ENCODE results near the gene S100A8.

Gene S100A8

GRCh38 chr1:153431002-153431401, 40.1 kb upstream of the S100A8 start:
- H3K79me2 ChIP-seq (ENCODE audit: low read length): no peaks in the 10 kb centered on the region
- no peaks in the 10 kb centered on the region for H3K4me1 ChIP-seq (ENCODE audit: low read length)
- H3K36me3 ChIP-seq (replicated peaks; ENCODE audit: low read depth, low read length): no peaks in the 10 kb centered on the region
- H3K9ac ChIP-seq (ENCODE audit: low read length): no peak overlapping the region
- H3K4me2 ChIP-seq (ENCODE audit: low read length): no peak overlapping the region
- H4K20me1 ChIP-seq (ENCODE audit: insufficient read depth, low read length): 0 out of 2 replicates have a peak, but pooled peaks cover 5% of the 10 kb centered on the region
- no peaks in the 10 kb centered on the region for H3K9me3 ChIP-seq (ENCODE audit: insufficient read depth, low read length)
- no peak overlapping the region for H3K27ac ChIP-seq (ENCODE audit: low read length)
- no peak overlapping the region for H2AFZ ChIP-seq (ENCODE audit: low read depth, low read length)
- H3K4me3 ChIP-seq (ENCODE audit: low read length): no peak overlapping the region
- TF ChIP-seq, protein P1, sequence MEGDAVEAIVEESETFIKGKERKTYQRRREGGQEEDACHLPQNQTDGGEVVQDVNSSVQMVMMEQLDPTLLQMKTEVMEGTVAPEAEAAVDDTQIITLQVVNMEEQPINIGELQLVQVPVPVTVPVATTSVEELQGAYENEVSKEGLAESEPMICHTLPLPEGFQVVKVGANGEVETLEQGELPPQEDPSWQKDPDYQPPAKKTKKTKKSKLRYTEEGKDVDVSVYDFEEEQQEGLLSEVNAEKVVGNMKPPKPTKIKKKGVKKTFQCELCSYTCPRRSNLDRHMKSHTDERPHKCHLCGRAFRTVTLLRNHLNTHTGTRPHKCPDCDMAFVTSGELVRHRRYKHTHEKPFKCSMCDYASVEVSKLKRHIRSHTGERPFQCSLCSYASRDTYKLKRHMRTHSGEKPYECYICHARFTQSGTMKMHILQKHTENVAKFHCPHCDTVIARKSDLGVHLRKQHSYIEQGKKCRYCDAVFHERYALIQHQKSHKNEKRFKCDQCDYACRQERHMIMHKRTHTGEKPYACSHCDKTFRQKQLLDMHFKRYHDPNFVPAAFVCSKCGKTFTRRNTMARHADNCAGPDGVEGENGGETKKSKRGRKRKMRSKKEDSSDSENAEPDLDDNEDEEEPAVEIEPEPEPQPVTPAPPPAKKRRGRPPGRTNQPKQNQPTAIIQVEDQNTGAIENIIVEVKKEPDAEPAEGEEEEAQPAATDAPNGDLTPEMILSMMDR (IDR thresholded peaks at IDR 0.05; ENCODE audit: low read depth, low read length): no peak
- no peak for TF ChIP-seq EZH2phosphoT487 (IDR thresholded peaks at IDR 0.05; ENCODE audit: low read depth)
- peaks cover 64% of the 10 kb centered on the region for H3K27me3 ChIP-seq (ENCODE audit: low read depth, low read length)

DNA sequence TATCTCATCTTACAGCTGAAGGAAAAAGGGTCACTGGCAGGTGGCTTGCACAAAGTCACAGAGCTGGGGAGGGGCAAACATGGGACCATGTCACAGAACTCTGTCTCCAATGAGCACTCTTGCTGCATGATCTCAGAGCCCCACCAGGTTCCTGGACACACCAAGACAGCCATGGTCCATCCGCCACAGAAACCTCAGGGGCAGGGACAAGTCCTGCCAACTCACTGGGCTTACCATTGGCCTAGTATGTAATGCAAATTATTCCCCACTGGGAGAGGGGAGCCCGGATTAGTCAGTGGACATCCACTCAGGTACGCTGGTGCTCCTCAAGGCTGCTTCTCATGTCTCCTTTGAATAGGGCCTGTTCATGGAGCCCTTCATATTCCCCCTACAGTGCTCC, 39.7 kb upstream of the S100A8 start:
- Histone ChIP-seq H2AFZ (ENCODE audit: low read depth, low read length) (no peak overlapping the region), H3K9ac (ENCODE audit: low read length) (no peak overlapping the region), H3K4me1 (ENCODE audit: low read length) (no peaks in the 10 kb centered on the region), H3K4me3 (ENCODE audit: low read length) (no peak overlapping the region), H3K9me3 (ENCODE audit: insufficient read depth, low read length) (no peaks in the 10 kb centered on the region), H3K36me3 (replicated peaks; ENCODE audit: low read depth, low read length) (no peaks in the 10 kb centered on the region), H4K20me1 (ENCODE audit: insufficient read depth, low read length) (0 out of 2 replicates have a peak, but pooled peaks cover 5% of the 10 kb centered on the region), H3K79me2 (ENCODE audit: low read length) (no peaks in the 10 kb centered on the region), H3K27ac (ENCODE audit: low read length) (no peak overlapping the region), H3K4me2 (ENCODE audit: low read length) (no peak overlapping the region), H3K27me3 (ENCODE audit: low read depth, low read length) (peaks cover 64% of the 10 kb centered on the region)
- TF ChIP-seq, protein P1 (IDR thresholded peaks at IDR 0.05; ENCODE audit: low read depth, low read length): no peak
- no peak for TF ChIP-seq EZH2phosphoT487 (IDR thresholded peaks at IDR 0.05; ENCODE audit: low read depth)

GRCh38 chr1:153430166-153430553, 39.3 kb upstream of the S100A8 start:
- 0 out of 2 replicates have a peak, but pooled peaks cover 5% of the 10 kb centered on the region for H4K20me1 ChIP-seq (ENCODE audit: insufficient read depth, low read length)
- no peak overlapping the region for H2AFZ ChIP-seq (ENCODE audit: low read depth, low read length)
- no peak overlapping the region for H3K9ac ChIP-seq (ENCODE audit: low read length)
- no peaks in the 10 kb centered on the region for H3K4me1 ChIP-seq (ENCODE audit: low read length)
- H3K9me3 ChIP-seq (ENCODE audit: insufficient read depth, low read length): no peaks in the 10 kb centered on the region
- no peaks in the 10 kb centered on the region for H3K79me2 ChIP-seq (ENCODE audit: low read length)
- peaks cover 67% of the 10 kb centered on the region for H3K27me3 ChIP-seq (ENCODE audit: low read depth, low read length)
- no peak for TF ChIP-seq EZH2phosphoT487 (IDR thresholded peaks at IDR 0.05; ENCODE audit: low read depth)
- no peak overlapping the region for H3K4me3 ChIP-seq (ENCODE audit: low read length)
- no peak overlapping the region for H3K4me2 ChIP-seq (ENCODE audit: low read length)
- H3K36me3 ChIP-seq (replicated peaks; ENCODE audit: low read depth, low read length): no peaks in the 10 kb centered on the region
- H3K27ac ChIP-seq (ENCODE audit: low read length): no peak overlapping the region

DNA sequence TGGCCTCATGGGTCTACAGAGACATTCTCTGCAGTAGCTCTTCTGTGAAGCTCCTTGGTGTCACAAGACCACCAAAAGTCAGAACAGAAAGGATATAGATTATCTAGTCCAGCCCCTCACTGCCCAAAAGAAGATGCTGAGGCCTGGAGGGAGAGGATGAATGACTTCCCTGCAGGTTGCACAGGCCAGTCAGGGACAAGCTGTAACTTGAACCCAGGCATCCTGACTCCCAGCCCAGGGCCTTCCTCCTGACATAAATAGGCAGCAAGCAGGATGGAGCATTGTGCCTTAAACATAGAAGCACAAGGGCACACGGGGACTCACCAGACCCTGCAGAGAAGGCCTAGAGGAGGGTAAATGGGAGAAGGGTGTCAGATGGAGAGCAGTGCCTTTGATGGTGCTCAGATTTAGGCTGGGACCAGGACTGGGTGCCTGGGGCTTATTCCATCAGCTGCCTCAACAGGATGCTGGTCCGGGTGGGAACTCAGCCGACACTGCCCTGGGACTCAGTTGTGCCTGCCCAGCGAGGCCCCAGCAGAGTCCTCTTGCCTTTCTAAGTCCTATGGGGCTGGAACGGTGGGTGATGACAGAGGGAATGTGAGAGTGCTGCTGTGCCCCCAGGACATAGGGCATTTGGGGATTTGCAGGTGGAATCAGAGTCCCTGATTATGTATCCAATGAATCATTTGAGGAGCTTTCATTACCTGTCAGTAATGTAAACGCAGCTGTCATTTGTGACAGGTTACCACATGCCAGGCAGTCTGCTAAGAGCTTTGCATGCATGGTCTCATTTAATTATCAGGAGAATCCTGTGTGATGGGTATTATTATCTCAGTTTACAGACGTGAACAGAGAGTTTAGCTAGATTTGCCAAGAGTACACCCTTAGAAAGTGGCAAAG, 38.6 kb upstream of the S100A8 start:
- Histone ChIP-seq H3K4me2 (ENCODE audit: low read length) (no peak overlapping the region), H3K27me3 (ENCODE audit: low read depth, low read length) (peaks cover 70% of the 10 kb centered on the region), H4K20me1 (ENCODE audit: insufficient read depth, low read length) (0 out of 2 replicates have a peak, but pooled peaks cover 5% of the 10 kb centered on the region), H3K27ac (ENCODE audit: low read length) (no peak overlapping the region), H3K4me3 (ENCODE audit: low read length) (no peak overlapping the region), H2AFZ (ENCODE audit: low read depth, low read length) (no peak overlapping the region), H3K4me1 (ENCODE audit: low read length) (no peaks in the 10 kb centered on the region), H3K9me3 (ENCODE audit: insufficient read depth, low read length) (no peaks in the 10 kb centered on the region), H3K79me2 (ENCODE audit: low read length) (no peaks in the 10 kb centered on the region), H3K36me3 (replicated peaks; ENCODE audit: low read depth, low read length) (no peaks in the 10 kb centered on the region), H3K9ac (ENCODE audit: low read length) (no peak overlapping the region)
- TF ChIP-seq EZH2phosphoT487 (IDR thresholded peaks at IDR 0.05; ENCODE audit: low read depth): no peak
- TF ChIP-seq, protein P1 (IDR thresholded peaks at IDR 0.05; ENCODE audit: low read depth, low read length): no peak

All from OCI-LY3 (cell line).